ENCODE data around the gene UBE2Q1. TPM values are rescaled to one million over a fixed set of nuclear protein-coding genes. Genes with fewer than 3 reads are reported as not detected.

UBE2Q1 gene
- total RNA-seq, 1 experiment from 2014 or later, result 39.9 TPM

DNA sequence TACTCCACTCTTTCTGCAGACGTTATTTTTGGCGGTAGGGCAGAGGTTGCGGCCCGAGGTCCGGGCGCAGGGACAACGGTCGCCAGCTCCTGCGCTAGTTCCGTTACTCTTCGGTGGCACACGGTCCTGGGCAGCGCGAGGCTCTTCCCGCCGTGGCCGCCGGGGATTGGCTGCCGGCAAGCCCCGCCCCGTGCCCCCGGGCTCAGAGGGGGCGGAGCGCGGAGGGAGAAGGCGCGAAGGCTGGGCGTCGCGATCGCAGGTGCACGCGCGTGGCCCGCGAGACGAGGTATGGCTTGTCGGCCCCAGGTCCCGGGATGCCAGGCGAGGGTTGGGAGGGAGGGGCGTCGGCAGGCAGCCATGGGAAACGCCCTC, 55.7 kb downstream of the UBE2Q1 start:
- no peak for DNase-seq (ENCODE audit: low read depth)

DNA sequence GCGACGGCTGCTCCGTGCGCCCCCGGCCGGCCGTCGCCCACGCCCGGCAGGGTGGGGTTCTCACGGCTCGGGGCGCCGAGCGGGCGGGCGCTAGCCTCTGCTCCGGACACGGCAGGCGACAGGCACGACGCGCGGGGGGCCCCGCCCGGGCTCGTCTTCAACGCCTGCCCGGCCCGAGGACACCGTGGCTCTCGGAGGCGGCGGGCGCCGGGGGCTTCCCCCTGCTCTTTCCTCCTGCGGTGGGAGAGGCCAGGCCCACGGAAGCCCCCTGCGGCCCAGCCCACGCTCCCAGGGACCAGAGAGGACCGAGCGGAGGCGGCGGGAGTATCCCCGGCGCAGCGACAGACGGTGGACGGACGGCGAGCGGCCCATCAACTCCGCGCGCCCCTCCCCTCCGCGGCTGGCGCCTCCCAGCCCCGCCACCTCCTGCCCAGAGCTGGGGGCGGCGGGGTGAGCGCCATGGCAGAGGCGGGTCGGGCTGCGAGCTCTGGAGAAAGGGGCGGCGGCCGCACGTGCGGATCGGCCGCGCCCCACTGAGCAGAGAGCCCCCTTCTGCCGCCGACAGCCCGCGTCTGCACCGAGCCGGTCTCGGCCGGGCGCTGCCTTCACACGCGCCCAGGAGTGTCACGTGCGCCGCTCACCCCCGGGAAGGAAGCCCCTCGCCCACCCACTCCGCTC, 56.3 kb downstream of the UBE2Q1 start, which contains the start of the genes SHE and TDRD10:
TSS of gene SHE (minus strand) at position 347 of the 678 bp plus-strand sequence. CDS start 386 bp downstream, outside the sequence.
TSS of gene TDRD10 (plus strand) at position 154 of the 678 bp plus-strand sequence. CDS start 4,685 bp downstream, outside the sequence.
- DNase-seq (ENCODE audit: low read depth), result no peak

DNA sequence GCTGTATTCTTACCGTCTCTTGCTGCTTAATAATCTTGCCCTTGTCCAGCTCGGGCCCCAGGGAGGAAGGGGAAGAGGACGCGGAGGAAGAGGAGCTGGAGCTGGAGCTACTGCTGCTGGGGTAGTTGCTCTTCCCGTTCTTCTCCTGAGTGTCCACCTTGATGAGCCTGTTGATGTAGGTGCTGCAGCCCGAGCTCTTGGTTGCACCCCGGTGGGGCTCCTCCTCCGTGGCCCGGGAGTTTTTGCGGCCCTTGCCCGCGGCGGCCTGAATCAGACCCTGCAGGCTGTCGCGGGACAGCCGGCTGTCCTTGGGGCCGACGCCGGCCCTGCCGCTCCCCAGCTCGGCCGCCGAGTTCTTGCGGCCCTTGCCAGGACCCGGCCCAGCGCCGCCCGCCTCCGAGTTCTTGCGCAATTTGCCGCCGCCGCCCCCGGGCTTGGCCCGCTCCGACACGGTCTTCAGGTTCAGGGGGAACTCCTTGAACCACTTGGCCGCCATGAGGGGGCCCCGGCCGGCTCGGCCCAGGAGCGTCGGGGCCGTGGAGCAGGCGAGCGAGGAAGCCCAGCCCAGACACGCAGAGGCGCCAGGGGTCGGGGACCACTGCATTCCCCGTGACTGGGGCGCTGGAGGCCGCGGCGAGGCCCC, 56.9 kb downstream of the UBE2Q1 start:
- DNase-seq (ENCODE audit: low read depth), result peak; percentile 24

DNA sequence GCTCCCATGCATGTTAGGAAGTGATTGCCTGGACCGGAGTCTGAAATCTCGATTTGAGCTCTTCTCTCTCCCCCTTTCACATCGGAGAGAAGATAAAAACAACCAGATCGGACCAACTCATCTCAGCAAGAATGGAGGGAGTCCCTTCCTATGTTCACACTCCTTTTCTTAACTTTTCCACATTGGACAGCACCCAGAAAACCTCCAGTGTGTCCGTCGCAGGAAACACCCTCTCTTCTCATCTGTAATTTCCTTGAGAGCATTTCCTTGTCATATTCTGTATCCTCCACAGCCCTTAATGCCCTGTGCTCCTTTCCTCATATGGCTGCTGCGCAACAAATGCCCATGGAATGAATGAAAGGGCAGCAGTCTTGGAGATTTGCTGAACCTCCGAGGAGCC, 57.9 kb downstream of the UBE2Q1 start:
- DNase-seq (ENCODE audit: low read depth), result no peak

DNA sequence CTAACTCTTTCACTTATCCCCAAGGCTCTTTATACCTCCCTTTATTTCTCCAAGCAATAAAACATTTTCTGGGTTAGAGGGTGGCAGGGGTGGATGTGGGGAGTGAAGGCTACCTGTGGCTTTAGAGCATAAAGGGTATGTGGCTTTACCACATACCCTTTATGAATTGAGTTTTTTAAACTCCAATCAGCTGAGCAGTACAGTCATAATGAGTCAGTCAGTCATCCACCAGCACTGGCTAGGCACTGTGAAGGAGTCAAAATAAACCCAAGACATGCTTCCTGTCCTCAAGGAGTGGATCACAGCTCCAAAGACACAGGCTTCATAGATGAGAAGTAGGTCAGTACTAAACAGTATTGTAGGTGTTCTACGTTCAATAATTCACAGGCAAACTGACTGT, 59.0 kb downstream of the UBE2Q1 start:
- DNase-seq (ENCODE audit: low read depth), result no peak

Other genes with a start within 250 kb of the UBE2Q1 start
- not detected in 2 replicates for gene AQP10, start 237.6 kb downstream of the UBE2Q1 start, total RNA-seq (2014; rRNA removed; shearing (Covaris generic))
- gene ATP8B2, start 233.1 kb downstream of the UBE2Q1 start, total RNA-seq (2014; rRNA removed; shearing (Covaris generic)), result 31.6 and 41.7 TPM in 2 replicates
- gene IL6R, start 153.3 kb downstream of the UBE2Q1 start, total RNA-seq (2014; rRNA removed; shearing (Covaris generic)), result 0.80 and 6.4 TPM in 2 replicates
- gene TDRD10, start 56.4 kb downstream of the UBE2Q1 start, total RNA-seq (2014; rRNA removed; shearing (Covaris generic)), result not detected in 2 replicates
- gene SHE, start 56.2 kb downstream of the UBE2Q1 start, total RNA-seq (2014; rRNA removed; shearing (Covaris generic)), result 0.06 and 0.11 TPM in 2 replicates
- gene CHRNB2, start 9.1 kb upstream of the UBE2Q1 start, total RNA-seq (2014; rRNA removed; shearing (Covaris generic)), result 0.80 and 1.0 TPM in 2 replicates
- 70.8 and 83.9 TPM in 2 replicates for gene ADAR, start 49.5 kb upstream of the UBE2Q1 start, total RNA-seq (2014; rRNA removed; shearing (Covaris generic))

Data from Daoy (cell line).